Endodermal cell (in vitro differentiated cells): ENCODE data around the gene TRIM46. TPM values are rescaled to one million over a fixed set of nuclear protein-coding genes. Genes with fewer than 3 reads are reported as not detected.

ENCODE experiments used
- DNase-seq: peaks from one replicate; pipeline ENCODE4 v3.0.0-alpha.2; 2017
- H3K27ac ChIP-seq: 2 replicates; pipeline ENCODE4 v1.5.1; 2013; ENCODE audit warnings: mild to moderate bottlenecking, low read depth, low read length, moderate library complexity
- H3K27me3 ChIP-seq: 2 replicates; pipeline ENCODE4 v1.6.1; 2013; ENCODE audit warnings: mild to moderate bottlenecking, low read length, moderate library complexity; ENCODE audit not compliant: insufficient read depth, control insufficient read depth, poor library complexity, severe bottlenecking
- H3K36me3 ChIP-seq: 2 replicates; pipeline ENCODE4 v1.7.0; 2013; ENCODE audit warnings: mild to moderate bottlenecking, low read length, moderate library complexity; ENCODE audit not compliant: control insufficient read depth, insufficient read depth
- H3K4me1 ChIP-seq: one replicate; pipeline ENCODE4 v1.7.0; 2013; ENCODE audit warnings: low read length; ENCODE audit not compliant: control insufficient read depth, insufficient read depth
- H3K4me3 ChIP-seq: 2 replicates; pipeline ENCODE4 v1.5.1; 2013; ENCODE audit warnings: mild to moderate bottlenecking, low read length, moderate library complexity
- H3K9ac ChIP-seq: 2 replicates; pipeline ENCODE4 v1.6.1; 2013; ENCODE audit warnings: mild to moderate bottlenecking, low read length, moderate library complexity; ENCODE audit not compliant: poor library complexity, severe bottlenecking; ENCODE audit errors: extremely low read depth
- H3K9me3 ChIP-seq: 2 replicates; pipeline ENCODE4 v1.6.1; 2013; ENCODE audit warnings: mild to moderate bottlenecking, low read length, moderate library complexity; ENCODE audit not compliant: control insufficient read depth
- H3K27ac Mint-ChIP-seq: 2 replicates; pipeline ENCODE4 v1.8.0; 2020; ENCODE audit warnings: mixed read lengths
- H3K27me3 Mint-ChIP-seq: 2 replicates; pipeline ENCODE4 v1.8.0; 2021; ENCODE audit warnings: mild to moderate bottlenecking, mixed read lengths; ENCODE audit not compliant: insufficient read depth
- H3K36me3 Mint-ChIP-seq: 2 replicates; pipeline ENCODE4 v1.8.0; 2020; ENCODE audit warnings: low read depth, mixed read lengths
- H3K4me1 Mint-ChIP-seq: 2 replicates; pipeline ENCODE4 v1.8.0; 2020; ENCODE audit warnings: mixed read lengths
- H3K4me3 Mint-ChIP-seq: 2 replicates; pipeline ENCODE4 v1.8.0; 2020; ENCODE audit warnings: mild to moderate bottlenecking, moderate library complexity, mixed read lengths
- H3K9me3 Mint-ChIP-seq: 2 replicates; pipeline ENCODE4 v1.8.0; 2020; ENCODE audit warnings: mild to moderate bottlenecking, mixed read lengths
- CTCF ChIP-seq: fragments of 200-600 bp; sonication (generic); conservative IDR thresholded peaks from 2 replicates; pipeline ENCODE4 v1.5.0; 2021; ENCODE audit warnings: antibody characterized with exemption, mild to moderate bottlenecking
- WGBS, 2 experiments: methylation state at CpG; one replicate each; pipeline versions ENCODE4 v1.1.5 to v1.1.7; 2013; ENCODE audit warnings: missing lambda C conversion rate in 2 of 2, mixed read lengths in 1 of 2; ENCODE audit not compliant: insufficient coverage in 1 of 2, insufficient read length in 1 of 2; 5-methylcytosine and 5-hydroxymethylcytosine counted together
- total RNA-seq, 2 donors: library from RNA; stranded (reverse); fragmentation: NEBNext Ultra II Directional in 1 of 2; extraction: Animal tissue kit (Norgen Biotek cat#: 25700) in 1 of 2; gene quantifications; 2 replicates in 1 of 2; 3 replicates in 1 of 2; pipeline ENCODE4 v1.2.1, GENCODE V29; 2021

Gene TRIM46
- total RNA-seq, 2 donors from 2014 or later = 5.1 to 7.1 TPM

GRCh38 chr1:155178441-155179111 is 4.9 kb downstream of the TRIM46 start:
- peaks cover 17% of the 10 kb centered on the region for H3K36me3 ChIP-seq
- H3K9ac ChIP-seq = no peak overlapping the region
- no peaks in the 10 kb centered on the region for H3K27me3 ChIP-seq
- H3K4me3 Mint-ChIP-seq = no peak overlapping the region
- H3K27ac ChIP-seq = no peak overlapping the region
- H3K9me3 ChIP-seq = no peaks in the 10 kb centered on the region
- TF ChIP-seq CTCF = no peak
- H3K4me1 ChIP-seq = no peaks in the 10 kb centered on the region
- peaks cover 7% of the 10 kb centered on the region for H3K36me3 Mint-ChIP-seq
- H3K4me3 ChIP-seq = no peak overlapping the region
- no peaks in the 10 kb centered on the region for H3K9me3 Mint-ChIP-seq
- H3K27ac Mint-ChIP-seq = no peak overlapping the region
- peak; percentile 36 for DNase-seq
- peaks cover 4% of the 10 kb centered on the region for H3K4me1 Mint-ChIP-seq
- WGBS, 2 experiments = 90 to 91% methylated on average over 20 to 30 of the region's 30 CpGs
- H3K27me3 Mint-ChIP-seq = peaks cover 16% of the 10 kb centered on the region

- Histone ChIP-seq H3K9ac (no peak overlapping the region), H3K4me1 (no peaks in the 10 kb centered on the region), H3K9me3 (no peaks in the 10 kb centered on the region), H3K27me3 (no peaks in the 10 kb centered on the region), H3K27ac (no peak overlapping the region), H3K36me3 (peaks cover 17% of the 10 kb centered on the region), H3K4me3 (no peak overlapping the region)
- Mint-ChIP-seq H3K27me3 (peaks cover 16% of the 10 kb centered on the region), H3K4me3 (no peak overlapping the region), H3K4me1 (peaks cover 4% of the 10 kb centered on the region), H3K27ac (no peak overlapping the region), H3K9me3 (no peaks in the 10 kb centered on the region), H3K36me3 (peaks cover 7% of the 10 kb centered on the region)
- WGBS, 2 experiments = 95% methylated on average over 22 to 31 of the region's 31 CpGs
- peak; percentile 26 for DNase-seq
- no peak for TF ChIP-seq CTCF
Observed at GRCh38 chr1:155179112-155180031, 5.7 kb downstream of the TRIM46 start.

GRCh38 chr1:155181371-155182051 is 7.9 kb downstream of the TRIM46 start:
- TF ChIP-seq CTCF = no peak
- Histone ChIP-seq H3K9ac (no peak overlapping the region), H3K4me1 (peaks cover 15% of the 10 kb centered on the region), H3K36me3 (peaks cover 17% of the 10 kb centered on the region), H3K27me3 (no peaks in the 10 kb centered on the region), H3K4me3 (no peak overlapping the region), H3K27ac (no peak overlapping the region), H3K9me3 (no peaks in the 10 kb centered on the region)
- no peak for DNase-seq
- H3K4me1 Mint-ChIP-seq = peaks cover 12% of the 10 kb centered on the region
- 93 to 97% methylated on average over 12 to 18 of the region's 18 CpGs for WGBS, 2 experiments
- no peak overlapping the region for H3K27ac Mint-ChIP-seq
- no peaks in the 10 kb centered on the region for H3K9me3 Mint-ChIP-seq
- peaks cover 10% of the 10 kb centered on the region for H3K27me3 Mint-ChIP-seq
- no peak overlapping the region for H3K4me3 Mint-ChIP-seq
- H3K36me3 Mint-ChIP-seq = peaks cover 7% of the 10 kb centered on the region
